ENCODE measurements around the gene THUMPD3.

THUMPD3 gene

GRCh38 chr3:9430733-9431132 lies 67.9 kb downstream of the THUMPD3 start:
- Histone ChIP-seq H3K4me1 (ENCODE audit: insufficient read depth, low read length) (no peaks in the 10 kb centered on the region), H3K36me3 (ENCODE audit: insufficient read depth, low read length) (peaks cover 90% of the 10 kb centered on the region), H3K4me3 (ENCODE audit: low read length) (no peak overlapping the region), H2AFZ (ENCODE audit: low read depth, low read length) (no peak overlapping the region), H3K27me3 (ENCODE audit: insufficient read depth, low read length) (no peaks in the 10 kb centered on the region), H3K9me3 (ENCODE audit: low read length) (no peaks in the 10 kb centered on the region)

GRCh38 chr3:9433627-9434521 lies 71.0 kb downstream of the THUMPD3 start:
- Histone ChIP-seq H3K4me1 (ENCODE audit: insufficient read depth, low read length) (no peaks in the 10 kb centered on the region), H3K36me3 (ENCODE audit: insufficient read depth, low read length) (peaks cover 94% of the 10 kb centered on the region), H3K4me3 (ENCODE audit: low read length) (no peak overlapping the region), H3K9me3 (ENCODE audit: low read length) (no peaks in the 10 kb centered on the region), H2AFZ (ENCODE audit: low read depth, low read length) (no peak overlapping the region), H3K27me3 (ENCODE audit: insufficient read depth, low read length) (no peaks in the 10 kb centered on the region)

DNA sequence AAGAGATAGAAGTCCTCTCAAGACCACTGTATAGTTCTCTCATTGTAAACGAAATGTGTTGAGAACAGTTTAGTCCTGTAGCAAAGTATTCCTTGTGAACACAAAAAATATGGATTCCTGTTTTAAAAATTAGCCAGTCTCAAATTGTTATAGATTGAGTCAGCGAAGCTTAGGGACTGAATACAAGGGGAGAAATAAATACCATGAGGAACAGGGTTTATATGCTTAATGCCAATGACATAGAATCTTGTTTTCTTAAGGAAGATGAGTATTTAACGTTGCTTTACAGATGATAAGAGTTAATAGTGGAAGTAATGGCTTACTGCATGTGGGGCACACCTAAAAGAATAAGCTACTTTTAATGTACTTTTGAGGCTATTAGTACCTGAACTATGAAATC lies 72.5 kb downstream of the THUMPD3 start:
- H3K4me1 ChIP-seq (ENCODE audit: insufficient read depth, low read length), result no peaks in the 10 kb centered on the region
- no peaks in the 10 kb centered on the region for H3K9me3 ChIP-seq (ENCODE audit: low read length)
- no peak overlapping the region for H3K4me3 ChIP-seq (ENCODE audit: low read length)
- no peaks in the 10 kb centered on the region for H3K27me3 ChIP-seq (ENCODE audit: insufficient read depth, low read length)
- no peak overlapping the region for H2AFZ ChIP-seq (ENCODE audit: low read depth, low read length)
- H3K36me3 ChIP-seq (ENCODE audit: insufficient read depth, low read length), result peaks cover 94% of the 10 kb centered on the region

All from neuron (in vitro differentiated cells).